K562 (cell line): ENCODE measurements around the gene RAD21L1.
A peak's percentile ranks its signal among the peaks of the same experiment; 100 is the strongest.

ENCODE experiments used
- EZH2 ChIP-seq: IDR thresholded peaks from 2 replicates; pipeline ENCODE4 v1.6.1; 2012; ENCODE audit warnings: low read depth, mild to moderate bottlenecking, inconsistent platforms, low read length, borderline replicate concordance
- MTA1 ChIP-seq: fragments of 450-650 bp; IDR thresholded peaks from 2 replicates; pipeline ENCODE4 v1.6.1; 2017; ENCODE audit warnings: borderline replicate concordance
- PHF8 ChIP-seq: fragments of 200-600 bp; sonication (generic); IDR thresholded peaks from 2 replicates; pipeline ENCODE4 v1.6.1; 2012; ENCODE audit warnings: mixed run types, mild to moderate bottlenecking, inconsistent platforms, low read length, moderate library complexity, borderline replicate concordance
- POLR2A ChIP-seq: fragments of 450-650 bp; conservative IDR thresholded peaks from 2 replicates; pipeline ENCODE4 v1.6.1; 2016
- USF2 ChIP-seq: sonication (generic); formaldehyde crosslinking; IDR thresholded peaks from 2 replicates; pipeline ENCODE4 v1.5.0; 2020; ENCODE audit warnings: missing genetic modification reagents
- YY1 ChIP-seq, 3 experiments: IDR thresholded peaks; 2 replicates each; pipeline ENCODE4 v1.6.1; 2011; ENCODE audit warnings: low read length in 2 of 3, mild to moderate bottlenecking in 2 of 3, moderate library complexity in 2 of 3, borderline replicate concordance in 1 of 3, control low read depth in 1 of 3, low read depth in 1 of 3; ENCODE audit not compliant: insufficient read depth in 3 of 3, insufficient replicate concordance in 2 of 3, control insufficient read depth in 1 of 3, insufficient read length in 1 of 3; ENCODE audit errors: extremely low read depth in 1 of 3
- ZHX1 ChIP-seq: fragments of 150-350 bp; conservative IDR thresholded peaks from 2 replicates; pipeline ENCODE4 v1.6.1; 2014; ENCODE audit warnings: low read length
- ZKSCAN1 ChIP-seq: fragments of 150-350 bp; IDR thresholded peaks from 2 replicates; pipeline ENCODE4 v1.6.1; 2016; ENCODE audit warnings: low read depth, low read length
- ZNF24 ChIP-seq: fragments of 450-650 bp; IDR thresholded peaks from 2 replicates; pipeline ENCODE4 v1.6.1; 2016
- TF ChIP-seq, protein P1 (sequence below): fragments of 250-450 bp; sonication (Bioruptor Pico); IDR thresholded peaks from 2 replicates; pipeline ENCODE4 v1.8.0; 2021; ENCODE audit warnings: borderline replicate concordance, mild to moderate bottlenecking, moderate library complexity; ENCODE audit not compliant: poor library complexity, severe bottlenecking
- TF ChIP-seq, protein P2 (sequence below): sonication (generic); formaldehyde crosslinking; IDR thresholded peaks from 2 replicates; pipeline ENCODE4 v1.8.1; 2023; ENCODE audit warnings: mild to moderate bottlenecking, missing genetic modification reagents
- TF ChIP-seq, protein P3 (sequence below): sonication (generic); formaldehyde crosslinking; IDR thresholded peaks from 2 replicates; pipeline ENCODE4 v1.4.0; 2020; ENCODE audit warnings: mild to moderate bottlenecking, missing genetic modification reagents

DNA sequence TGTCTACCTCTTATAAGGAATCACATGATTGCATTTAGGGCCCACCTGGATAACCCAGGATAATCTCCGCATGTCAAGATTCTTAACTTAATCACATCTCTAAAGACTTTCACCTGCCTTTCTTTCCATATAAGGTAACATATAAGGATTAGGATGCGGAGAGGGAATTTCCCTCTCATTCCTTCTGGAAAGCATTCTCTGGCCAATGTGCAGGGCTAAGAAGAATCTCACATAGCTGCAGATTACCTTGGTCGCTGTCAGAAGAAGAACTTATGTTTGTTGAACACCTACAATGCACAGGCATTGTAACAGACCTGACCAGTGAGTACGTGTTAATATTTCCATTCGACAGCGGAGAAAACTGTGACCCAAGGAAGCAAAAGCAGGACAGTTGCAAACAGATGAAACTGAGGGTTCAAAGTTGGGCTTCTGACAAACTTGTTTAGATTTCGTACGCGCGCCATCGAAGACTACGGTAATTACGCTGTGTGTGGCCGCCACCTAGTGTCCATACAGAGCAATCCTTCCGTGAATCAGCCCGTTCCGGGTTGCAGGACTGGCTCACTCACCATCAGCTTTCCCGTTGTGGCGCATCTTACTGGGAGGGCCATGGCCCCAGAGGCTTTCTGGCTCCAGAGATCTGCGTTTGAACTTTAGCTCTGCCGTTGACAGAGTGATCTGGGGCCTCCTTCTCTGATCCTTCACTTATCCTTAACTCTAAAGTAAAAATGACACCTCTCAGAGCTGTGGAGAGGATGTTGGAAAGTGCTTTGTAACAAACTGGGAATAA, 13.0 kb upstream of the RAD21L1 start:
- TF ChIP-seq, protein P1, sequence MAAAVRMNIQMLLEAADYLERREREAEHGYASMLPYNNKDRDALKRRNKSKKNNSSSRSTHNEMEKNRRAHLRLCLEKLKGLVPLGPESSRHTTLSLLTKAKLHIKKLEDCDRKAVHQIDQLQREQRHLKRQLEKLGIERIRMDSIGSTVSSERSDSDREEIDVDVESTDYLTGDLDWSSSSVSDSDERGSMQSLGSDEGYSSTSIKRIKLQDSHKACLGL (CRISPR knock-in tag), result no peak
- TF ChIP-seq MTA1 (no peak), EZH2 (no peak), POLR2A (no peak), ZHX1 (no peak), PHF8 (no peak), ZKSCAN1 (no peak), YY1 (IDR thresholded peaks at IDR 0.05; ENCODE audit: borderline replicate concordance in 1 of 3, control insufficient read depth in 1 of 3, extremely low read depth in 1 of 3, insufficient read depth in 3 of 3, insufficient read length in 1 of 3, insufficient replicate concordance in 2 of 3, low read depth in 1 of 3, low read length in 2 of 3) (peak in 1 of 3 experiments; percentile 51), ZNF24 (no peak; the same call in 1 of the 2 replicates), USF2 (CRISPR knock-in tag) (no peak)
- TF ChIP-seq, protein P2, sequence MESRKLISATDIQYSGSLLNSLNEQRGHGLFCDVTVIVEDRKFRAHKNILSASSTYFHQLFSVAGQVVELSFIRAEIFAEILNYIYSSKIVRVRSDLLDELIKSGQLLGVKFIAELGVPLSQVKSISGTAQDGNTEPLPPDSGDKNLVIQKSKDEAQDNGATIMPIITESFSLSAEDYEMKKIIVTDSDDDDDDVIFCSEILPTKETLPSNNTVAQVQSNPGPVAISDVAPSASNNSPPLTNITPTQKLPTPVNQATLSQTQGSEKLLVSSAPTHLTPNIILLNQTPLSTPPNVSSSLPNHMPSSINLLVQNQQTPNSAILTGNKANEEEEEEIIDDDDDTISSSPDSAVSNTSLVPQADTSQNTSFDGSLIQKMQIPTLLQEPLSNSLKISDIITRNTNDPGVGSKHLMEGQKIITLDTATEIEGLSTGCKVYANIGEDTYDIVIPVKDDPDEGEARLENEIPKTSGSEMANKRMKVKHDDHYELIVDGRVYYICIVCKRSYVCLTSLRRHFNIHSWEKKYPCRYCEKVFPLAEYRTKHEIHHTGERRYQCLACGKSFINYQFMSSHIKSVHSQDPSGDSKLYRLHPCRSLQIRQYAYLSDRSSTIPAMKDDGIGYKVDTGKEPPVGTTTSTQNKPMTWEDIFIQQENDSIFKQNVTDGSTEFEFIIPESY (CRISPR knock-in tag), result no peak
- TF ChIP-seq, protein P3, sequence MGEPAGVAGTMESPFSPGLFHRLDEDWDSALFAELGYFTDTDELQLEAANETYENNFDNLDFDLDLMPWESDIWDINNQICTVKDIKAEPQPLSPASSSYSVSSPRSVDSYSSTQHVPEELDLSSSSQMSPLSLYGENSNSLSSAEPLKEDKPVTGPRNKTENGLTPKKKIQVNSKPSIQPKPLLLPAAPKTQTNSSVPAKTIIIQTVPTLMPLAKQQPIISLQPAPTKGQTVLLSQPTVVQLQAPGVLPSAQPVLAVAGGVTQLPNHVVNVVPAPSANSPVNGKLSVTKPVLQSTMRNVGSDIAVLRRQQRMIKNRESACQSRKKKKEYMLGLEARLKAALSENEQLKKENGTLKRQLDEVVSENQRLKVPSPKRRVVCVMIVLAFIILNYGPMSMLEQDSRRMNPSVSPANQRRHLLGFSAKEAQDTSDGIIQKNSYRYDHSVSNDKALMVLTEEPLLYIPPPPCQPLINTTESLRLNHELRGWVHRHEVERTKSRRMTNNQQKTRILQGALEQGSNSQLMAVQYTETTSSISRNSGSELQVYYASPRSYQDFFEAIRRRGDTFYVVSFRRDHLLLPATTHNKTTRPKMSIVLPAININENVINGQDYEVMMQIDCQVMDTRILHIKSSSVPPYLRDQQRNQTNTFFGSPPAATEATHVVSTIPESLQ (CRISPR knock-in tag), result 0 out of 2 replicates have a peak, but pooled peaks have one; percentile 65
